A673 (cell line): ENCODE measurements around the gene FAM168B. TPM values are rescaled to one million over a fixed set of nuclear protein-coding genes. Genes with fewer than 3 reads are reported as not detected.

ENCODE experiments used
- BruUV-seq: library from RNA; stranded (reverse); fragments of 400-500 nt; replicated peaks from 2 replicates; lab custom pipeline; 2021; lab: Mats Ljungman, UMichigan
- CTCF ChIA-PET: fragments of 300-600 bp; sonication (Branson Sonifier 250); formaldehyde crosslinking; loops from one replicate; lab custom pipeline; 2022; ENCODE audit warnings: antibody characterized with exemption; lab: Charles Lee
- POLR2A ChIA-PET: fragments of 300-600 bp; sonication (Branson Sonifier 250); formaldehyde crosslinking; loops from one replicate; lab custom pipeline; 2022; ENCODE audit warnings: antibody characterized with exemption; ENCODE audit not compliant: low non-redundant PET; lab: Charles Lee
- DNase-seq: peaks from one replicate; pipeline ENCODE4 v3.0.0-alpha.2; 2015; ENCODE audit warnings: low spot score
- H3K27ac ChIP-seq: fragments of 200-600 bp; sonication (generic); 2 replicates; pipeline ENCODE4 v1.5.1; 2016; ENCODE audit warnings: mixed run types, low read depth, mild to moderate bottlenecking, mixed read lengths, antibody characterized with exemption, low read length; ENCODE audit not compliant: poor library complexity, severe bottlenecking
- H3K27me3 ChIP-seq: fragments of 200-600 bp; sonication (generic); replicated peaks from 2 replicates; pipeline ENCODE4 v1.6.1; 2017; ENCODE audit warnings: mixed run types, low read depth, mild to moderate bottlenecking, mixed read lengths, antibody characterized with exemption, low read length; ENCODE audit not compliant: insufficient read depth, poor library complexity
- H3K36me3 ChIP-seq: fragments of 200-600 bp; sonication (generic); 2 replicates; pipeline ENCODE4 v1.6.1; 2016; ENCODE audit warnings: mixed run types, mild to moderate bottlenecking, mixed read lengths, antibody characterized with exemption, low read length; ENCODE audit not compliant: insufficient read depth, poor library complexity, severe bottlenecking
- H3K4me1 ChIP-seq: fragments of 200-600 bp; sonication (generic); 2 replicates; pipeline ENCODE4 v1.6.1; 2017; ENCODE audit warnings: mixed run types, mild to moderate bottlenecking, mixed read lengths, antibody characterized with exemption, low read length; ENCODE audit not compliant: insufficient read depth, poor library complexity, severe bottlenecking
- H3K4me3 ChIP-seq: fragments of 200-600 bp; sonication (generic); 2 replicates; pipeline ENCODE4 v1.5.1; 2016; ENCODE audit warnings: low read depth, mixed run types, mild to moderate bottlenecking, mixed read lengths, low read length; ENCODE audit not compliant: poor library complexity, severe bottlenecking
- H3K9me3 ChIP-seq: fragments of 200-600 bp; sonication (generic); 2 replicates; pipeline ENCODE4 v1.6.1; 2016; ENCODE audit warnings: mixed run types, low read depth, mild to moderate bottlenecking, mixed read lengths, antibody characterized with exemption, low read length; ENCODE audit not compliant: poor library complexity, severe bottlenecking
- EZH2 ChIP-seq: fragments of 200-600 bp; sonication (generic); IDR thresholded peaks from 2 replicates; pipeline ENCODE4 v1.6.1; 2017; ENCODE audit warnings: borderline replicate concordance, low read depth, mild to moderate bottlenecking, mixed read lengths, antibody characterized with exemption, low read length; ENCODE audit not compliant: poor library complexity, severe bottlenecking
- intact Hi-C: fragments of 100-400 bp; cut with micrococcal nuclease; formaldehyde crosslinking; loops from one replicate; pipeline ENCODE4 v1.10.0; 2022; ENCODE audit not compliant: unreplicated experiment
- total RNA-seq: library from RNA; stranded (reverse); gene quantifications from 2 replicates; pipeline ENCODE4 v1.2.3, GENCODE V29; 2021
- TF ChIP-seq, protein P1 (sequence below): fragments of 300-800, 200-600 bp; sonication (generic); conservative IDR thresholded peaks from 2 replicates; pipeline ENCODE4 v1.5.1; 2017; ENCODE audit warnings: low read depth, mild to moderate bottlenecking, antibody characterized with exemption, low read length, moderate library complexity, mixed read lengths

Gene FAM168B
- total RNA-seq, 1 experiment from 2014 or later: 149 TPM

DNA sequence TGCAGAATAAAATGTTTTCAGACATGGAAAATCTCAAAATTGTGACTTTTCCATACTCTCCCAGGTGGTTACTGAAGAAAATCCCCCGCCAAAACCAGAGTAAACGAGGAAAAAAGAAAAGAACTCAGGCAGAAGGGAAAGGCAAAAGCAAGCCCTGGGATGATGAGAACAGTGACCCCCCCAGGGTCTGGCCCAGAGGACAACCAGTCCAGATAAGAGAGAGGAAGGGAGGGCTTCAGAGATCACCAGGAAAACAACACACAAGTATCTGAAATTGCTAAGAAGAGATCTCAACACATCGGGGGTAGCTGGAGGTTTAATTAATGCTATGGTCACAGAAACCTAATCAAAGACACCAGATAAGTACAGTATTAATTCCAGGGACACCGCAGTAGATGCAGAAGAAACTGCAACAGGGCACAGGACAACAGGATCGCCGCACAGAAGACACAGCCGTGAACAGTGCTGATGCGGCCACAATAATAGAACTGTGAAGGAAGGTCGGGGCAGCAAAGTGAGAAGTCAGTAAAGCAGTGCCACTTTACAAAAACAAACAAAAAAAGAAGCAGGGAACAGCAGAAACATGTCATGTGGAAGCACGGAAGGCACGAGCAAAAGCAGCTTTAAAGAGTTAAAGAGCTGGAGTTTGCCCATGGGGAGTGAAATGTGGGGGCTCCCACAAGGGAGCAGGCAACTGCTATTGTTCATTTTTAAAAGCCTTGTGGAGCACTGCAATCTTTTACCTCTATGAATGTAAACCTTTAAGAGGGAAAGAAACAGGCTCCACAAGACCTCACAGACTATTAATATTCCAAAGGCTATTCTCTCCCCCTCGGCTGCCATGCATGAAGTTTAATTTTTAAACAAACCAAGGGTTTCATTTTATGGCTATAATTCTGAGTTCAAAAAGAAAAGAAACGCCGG is 28.4 kb downstream of the FAM168B start:
- ChIA-PET POLR2A (no interaction called here), CTCF (no interaction called here)
- Histone ChIP-seq H3K9me3 (no peaks in the 10 kb centered on the region), H3K4me1 (no peaks in the 10 kb centered on the region), H3K4me3 (no peak overlapping the region), H3K36me3 (peaks cover 37% of the 10 kb centered on the region), H3K27ac (no peak overlapping the region), H3K27me3 (no peaks in the 10 kb centered on the region)
- no peak for DNase-seq
- TF ChIP-seq EZH2: no peak
- TF ChIP-seq, protein P1, sequence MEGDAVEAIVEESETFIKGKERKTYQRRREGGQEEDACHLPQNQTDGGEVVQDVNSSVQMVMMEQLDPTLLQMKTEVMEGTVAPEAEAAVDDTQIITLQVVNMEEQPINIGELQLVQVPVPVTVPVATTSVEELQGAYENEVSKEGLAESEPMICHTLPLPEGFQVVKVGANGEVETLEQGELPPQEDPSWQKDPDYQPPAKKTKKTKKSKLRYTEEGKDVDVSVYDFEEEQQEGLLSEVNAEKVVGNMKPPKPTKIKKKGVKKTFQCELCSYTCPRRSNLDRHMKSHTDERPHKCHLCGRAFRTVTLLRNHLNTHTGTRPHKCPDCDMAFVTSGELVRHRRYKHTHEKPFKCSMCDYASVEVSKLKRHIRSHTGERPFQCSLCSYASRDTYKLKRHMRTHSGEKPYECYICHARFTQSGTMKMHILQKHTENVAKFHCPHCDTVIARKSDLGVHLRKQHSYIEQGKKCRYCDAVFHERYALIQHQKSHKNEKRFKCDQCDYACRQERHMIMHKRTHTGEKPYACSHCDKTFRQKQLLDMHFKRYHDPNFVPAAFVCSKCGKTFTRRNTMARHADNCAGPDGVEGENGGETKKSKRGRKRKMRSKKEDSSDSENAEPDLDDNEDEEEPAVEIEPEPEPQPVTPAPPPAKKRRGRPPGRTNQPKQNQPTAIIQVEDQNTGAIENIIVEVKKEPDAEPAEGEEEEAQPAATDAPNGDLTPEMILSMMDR: no peak
- BruUV-seq: no TSS peak
- intact Hi-C loops: no loop called here

GRCh38 chr2:131063501-131064283 is 29.6 kb downstream of the FAM168B start:
- no TSS peak for BruUV-seq
- intact Hi-C loops: no loop called here
- Histone ChIP-seq H3K36me3 (peaks cover 28% of the 10 kb centered on the region), H3K4me1 (no peaks in the 10 kb centered on the region), H3K27me3 (no peaks in the 10 kb centered on the region), H3K9me3 (no peaks in the 10 kb centered on the region), H3K27ac (no peak overlapping the region), H3K4me3 (no peak overlapping the region)
- ChIA-PET POLR2A (no interaction called here), CTCF (no interaction called here)
- no peak for DNase-seq
- no peak for TF ChIP-seq EZH2
- TF ChIP-seq, protein P1: no peak

DNA sequence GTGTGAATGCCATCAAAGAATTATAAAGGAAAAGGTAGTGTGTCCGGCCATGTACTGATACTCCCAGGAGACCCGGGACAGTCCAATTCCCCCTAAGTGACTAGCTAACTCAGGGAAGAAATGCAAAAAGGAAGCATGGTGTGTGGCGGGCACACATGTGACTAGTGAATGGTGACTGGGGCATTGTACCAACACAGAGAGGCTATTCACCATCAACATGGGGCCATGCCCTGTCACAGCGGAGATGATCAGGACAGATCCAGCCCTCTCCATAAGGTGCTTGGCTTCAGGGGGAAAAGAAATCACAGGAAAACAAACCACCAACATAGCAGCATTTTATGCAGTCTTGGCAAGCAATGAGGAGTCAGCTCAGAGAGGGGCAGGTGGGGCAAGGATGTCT is 34.3 kb downstream of the FAM168B start:
- CTCF ChIA-PET: no interaction called here

More for the DNA sequence above, 34.3 kb downstream of the FAM168B start:
- Histone ChIP-seq H3K4me3 (no peak overlapping the region), H3K27me3 (no peaks in the 10 kb centered on the region), H3K4me1 (peaks cover 17% of the 10 kb centered on the region), H3K27ac (no peak overlapping the region), H3K9me3 (no peaks in the 10 kb centered on the region), H3K36me3 (peaks cover 40% of the 10 kb centered on the region)
- POLR2A ChIA-PET: no interaction called here
- TF ChIP-seq EZH2: no peak
- TF ChIP-seq, protein P1: no peak
- no peak for DNase-seq
- intact Hi-C loops: no loop called here
- BruUV-seq: no TSS peak
